ENCODE results near the gene HMGCS2. TPM values are rescaled to one million over a fixed set of nuclear protein-coding genes. Genes with fewer than 3 reads are reported as not detected.

The HMGCS2 gene
- total and polyA plus RNA-seq, 10 of the 15 experiments (the other 5 are each of a cell fraction or from before 2014, with no cell fraction given): 0.49 TPM; not detected in 9

DNA sequence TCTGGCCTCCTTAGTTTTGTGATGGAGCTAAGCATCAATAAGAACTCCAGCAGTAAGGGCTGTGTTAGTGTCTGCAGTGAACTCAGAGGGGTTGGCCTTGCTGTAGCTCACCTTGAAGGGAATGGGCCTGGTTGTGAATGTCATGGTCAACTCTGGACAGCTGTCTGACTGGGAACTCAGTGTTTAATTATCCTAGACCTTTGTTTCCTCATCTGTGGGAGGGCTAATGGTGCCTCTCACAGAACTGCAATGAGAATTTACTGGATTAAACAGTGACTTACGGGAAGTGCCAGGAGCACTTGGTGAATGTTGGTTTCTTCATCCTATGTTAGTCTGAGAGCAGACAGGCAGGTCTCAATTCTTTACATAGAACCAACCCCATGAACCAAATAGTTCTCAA is 23.7 kb downstream of the HMGCS2 start (continued):
- TF ChIP-seq, protein P1, sequence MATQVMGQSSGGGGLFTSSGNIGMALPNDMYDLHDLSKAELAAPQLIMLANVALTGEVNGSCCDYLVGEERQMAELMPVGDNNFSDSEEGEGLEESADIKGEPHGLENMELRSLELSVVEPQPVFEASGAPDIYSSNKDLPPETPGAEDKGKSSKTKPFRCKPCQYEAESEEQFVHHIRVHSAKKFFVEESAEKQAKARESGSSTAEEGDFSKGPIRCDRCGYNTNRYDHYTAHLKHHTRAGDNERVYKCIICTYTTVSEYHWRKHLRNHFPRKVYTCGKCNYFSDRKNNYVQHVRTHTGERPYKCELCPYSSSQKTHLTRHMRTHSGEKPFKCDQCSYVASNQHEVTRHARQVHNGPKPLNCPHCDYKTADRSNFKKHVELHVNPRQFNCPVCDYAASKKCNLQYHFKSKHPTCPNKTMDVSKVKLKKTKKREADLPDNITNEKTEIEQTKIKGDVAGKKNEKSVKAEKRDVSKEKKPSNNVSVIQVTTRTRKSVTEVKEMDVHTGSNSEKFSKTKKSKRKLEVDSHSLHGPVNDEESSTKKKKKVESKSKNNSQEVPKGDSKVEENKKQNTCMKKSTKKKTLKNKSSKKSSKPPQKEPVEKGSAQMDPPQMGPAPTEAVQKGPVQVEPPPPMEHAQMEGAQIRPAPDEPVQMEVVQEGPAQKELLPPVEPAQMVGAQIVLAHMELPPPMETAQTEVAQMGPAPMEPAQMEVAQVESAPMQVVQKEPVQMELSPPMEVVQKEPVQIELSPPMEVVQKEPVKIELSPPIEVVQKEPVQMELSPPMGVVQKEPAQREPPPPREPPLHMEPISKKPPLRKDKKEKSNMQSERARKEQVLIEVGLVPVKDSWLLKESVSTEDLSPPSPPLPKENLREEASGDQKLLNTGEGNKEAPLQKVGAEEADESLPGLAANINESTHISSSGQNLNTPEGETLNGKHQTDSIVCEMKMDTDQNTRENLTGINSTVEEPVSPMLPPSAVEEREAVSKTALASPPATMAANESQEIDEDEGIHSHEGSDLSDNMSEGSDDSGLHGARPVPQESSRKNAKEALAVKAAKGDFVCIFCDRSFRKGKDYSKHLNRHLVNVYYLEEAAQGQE (IDR thresholded peaks at IDR 0.05; ENCODE audit: low read depth, low read length): no peak
- TF ChIP-seq ZSCAN29 (IDR thresholded peaks at IDR 0.05): no peak
- TF ChIP-seq, protein P2, sequence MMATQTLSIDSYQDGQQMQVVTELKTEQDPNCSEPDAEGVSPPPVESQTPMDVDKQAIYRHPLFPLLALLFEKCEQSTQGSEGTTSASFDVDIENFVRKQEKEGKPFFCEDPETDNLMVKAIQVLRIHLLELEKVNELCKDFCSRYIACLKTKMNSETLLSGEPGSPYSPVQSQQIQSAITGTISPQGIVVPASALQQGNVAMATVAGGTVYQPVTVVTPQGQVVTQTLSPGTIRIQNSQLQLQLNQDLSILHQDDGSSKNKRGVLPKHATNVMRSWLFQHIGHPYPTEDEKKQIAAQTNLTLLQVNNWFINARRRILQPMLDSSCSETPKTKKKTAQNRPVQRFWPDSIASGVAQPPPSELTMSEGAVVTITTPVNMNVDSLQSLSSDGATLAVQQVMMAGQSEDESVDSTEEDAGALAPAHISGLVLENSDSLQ (IDR thresholded peaks at IDR 0.05): no peak
- no peak for TF ChIP-seq RUNX3 (IDR thresholded peaks at IDR 0.05; ENCODE audit: low read length)
- TF ChIP-seq RAD21 (IDR thresholded peaks at IDR 0.05; ENCODE audit: insufficient read depth, low read depth, low read length): no peak
- no peak for TF ChIP-seq ATF7 (IDR thresholded peaks at IDR 0.05; ENCODE audit: low read depth)
- no peak for TF ChIP-seq MEF2B (IDR thresholded peaks at IDR 0.05; ENCODE audit: partially characterized antibody, poor library complexity, severe bottlenecking)
- TF ChIP-seq, protein P3, sequence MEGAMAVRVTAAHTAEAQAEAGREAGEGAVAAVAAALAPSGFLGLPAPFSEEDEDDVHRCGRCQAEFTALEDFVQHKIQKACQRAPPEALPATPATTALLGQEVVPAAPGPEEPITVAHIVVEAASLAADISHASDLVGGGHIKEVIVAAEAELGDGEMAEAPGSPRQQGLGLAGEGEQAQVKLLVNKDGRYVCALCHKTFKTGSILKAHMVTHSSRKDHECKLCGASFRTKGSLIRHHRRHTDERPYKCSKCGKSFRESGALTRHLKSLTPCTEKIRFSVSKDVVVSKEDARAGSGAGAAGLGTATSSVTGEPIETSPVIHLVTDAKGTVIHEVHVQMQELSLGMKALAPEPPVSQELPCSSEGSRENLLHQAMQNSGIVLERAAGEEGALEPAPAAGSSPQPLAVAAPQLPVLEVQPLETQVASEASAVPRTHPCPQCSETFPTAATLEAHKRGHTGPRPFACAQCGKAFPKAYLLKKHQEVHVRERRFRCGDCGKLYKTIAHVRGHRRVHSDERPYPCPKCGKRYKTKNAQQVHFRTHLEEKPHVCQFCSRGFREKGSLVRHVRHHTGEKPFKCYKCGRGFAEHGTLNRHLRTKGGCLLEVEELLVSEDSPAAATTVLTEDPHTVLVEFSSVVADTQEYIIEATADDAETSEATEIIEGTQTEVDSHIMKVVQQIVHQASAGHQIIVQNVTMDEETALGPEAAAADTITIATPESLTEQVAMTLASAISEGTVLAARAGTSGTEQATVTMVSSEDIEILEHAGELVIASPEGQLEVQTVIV (IDR thresholded peaks at IDR 0.05; ENCODE audit: borderline replicate concordance, partially characterized antibody): no peak
- no peak for TF ChIP-seq JUNB (IDR thresholded peaks at IDR 0.05)
- no peak for TF ChIP-seq MTA3 (IDR thresholded peaks at IDR 0.05; ENCODE audit: borderline replicate concordance, low read length)
- TF ChIP-seq BACH1 (IDR thresholded peaks at IDR 0.05; ENCODE audit: borderline replicate concordance): no peak
- no peak for TF ChIP-seq CBX3 (IDR thresholded peaks at IDR 0.05; ENCODE audit: borderline replicate concordance, low read depth)
